Measurements from ENCODE around the gene TRAPPC11. TPM values are rescaled to one million over a fixed set of nuclear protein-coding genes. Genes with fewer than 3 reads are reported as not detected.

Gene TRAPPC11
- total and polyA plus RNA-seq, 2 of the 13 experiments (the other 11 are each of a cell fraction or from before 2014, with no cell fraction given): 18.0 to 23.2 TPM

DNA sequence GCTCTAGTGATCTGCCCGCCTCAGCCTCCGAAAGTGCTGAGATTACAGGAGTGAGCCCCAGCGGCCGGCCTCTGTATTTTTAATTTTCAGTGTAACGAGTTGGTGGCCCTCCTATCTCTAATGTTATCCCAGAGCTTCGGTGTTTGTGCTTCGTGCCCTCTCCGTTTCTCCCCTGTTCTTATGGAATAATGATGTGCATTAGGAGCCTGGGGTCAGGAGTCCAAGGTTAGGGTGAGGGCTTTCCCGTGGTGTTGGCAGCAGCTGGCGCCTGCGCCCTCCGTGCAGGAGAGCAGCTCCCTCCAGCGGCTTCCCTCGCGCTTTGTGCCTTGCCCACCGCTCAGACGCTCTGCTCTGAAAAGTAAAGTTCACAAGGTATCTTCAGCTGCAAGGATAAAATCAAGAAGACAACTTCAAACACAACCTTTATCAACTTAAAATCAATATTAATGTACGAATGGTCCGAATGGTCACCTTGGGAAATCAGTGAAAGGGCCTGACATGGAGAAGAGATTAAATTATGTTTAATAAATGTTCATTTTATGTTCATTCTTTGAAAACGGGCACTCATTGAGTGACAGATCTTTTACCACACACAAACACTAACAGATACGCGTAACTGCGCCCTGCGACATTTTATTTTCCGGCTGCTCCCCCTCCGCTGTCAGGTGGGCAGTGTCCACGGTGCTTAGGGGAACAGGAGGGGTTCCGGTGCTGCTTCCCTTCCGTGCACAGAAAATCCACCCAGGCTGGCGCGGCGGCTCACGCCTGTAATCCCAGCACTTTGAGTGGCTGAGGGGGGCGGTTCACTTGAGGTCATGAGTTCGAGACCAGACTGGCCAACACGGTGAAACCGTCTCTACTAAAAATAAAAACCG is 62.4 kb downstream of the TRAPPC11 start (continued):
- TF ChIP-seq CEBPB (IDR thresholded peaks at IDR 0.05; ENCODE audit: borderline replicate concordance, low read depth, low read length): no peak
- TF ChIP-seq, protein P1, sequence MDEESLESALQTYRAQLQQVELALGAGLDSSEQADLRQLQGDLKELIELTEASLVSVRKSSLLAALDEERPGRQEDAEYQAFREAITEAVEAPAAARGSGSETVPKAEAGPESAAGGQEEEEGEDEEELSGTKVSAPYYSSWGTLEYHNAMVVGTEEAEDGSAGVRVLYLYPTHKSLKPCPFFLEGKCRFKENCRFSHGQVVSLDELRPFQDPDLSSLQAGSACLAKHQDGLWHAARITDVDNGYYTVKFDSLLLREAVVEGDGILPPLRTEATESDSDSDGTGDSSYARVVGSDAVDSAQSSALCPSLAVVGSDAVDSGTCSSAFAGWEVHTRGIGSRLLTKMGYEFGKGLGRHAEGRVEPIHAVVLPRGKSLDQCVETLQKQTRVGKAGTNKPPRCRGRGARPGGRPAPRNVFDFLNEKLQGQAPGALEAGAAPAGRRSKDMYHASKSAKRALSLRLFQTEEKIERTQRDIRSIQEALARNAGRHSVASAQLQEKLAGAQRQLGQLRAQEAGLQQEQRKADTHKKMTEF (CRISPR knock-in tag; IDR thresholded peaks at IDR 0.05): peak; percentile 21; the same call in 1 of the 2 replicates
- TF ChIP-seq ZNF580 (CRISPR knock-in tag; IDR thresholded peaks at IDR 0.05; ENCODE audit: borderline replicate concordance, low read depth): peak; percentile 44; the same call in 1 of the 2 replicates
- TF ChIP-seq ATF7-NPFF (CRISPR knock-in tag; IDR thresholded peaks at IDR 0.05; ENCODE audit: low read depth): no peak
- TF ChIP-seq ZNF446 (CRISPR knock-in tag; IDR thresholded peaks at IDR 0.05): no peak
- peak; percentile 81; the same call in 1 of the 2 replicates for TF ChIP-seq NCOR1 (IDR thresholded peaks at IDR 0.05; ENCODE audit: borderline replicate concordance, low read length)
- TF ChIP-seq SRSF1 (optimal IDR thresholded peaks at IDR 0.05; ENCODE audit: low read depth, low read length): no peak
- no peak for TF ChIP-seq TAF15 (IDR thresholded peaks at IDR 0.05; ENCODE audit: low read depth, low read length, poor library complexity, severe bottlenecking)
- TF ChIP-seq PITX1 (CRISPR knock-in tag; IDR thresholded peaks at IDR 0.05): peak; percentile 52; the same call in 1 of the 2 replicates
- no peak; the same call in 1 of the 2 replicates for TF ChIP-seq ZBTB25 (CRISPR knock-in tag; IDR thresholded peaks at IDR 0.05)
- TF ChIP-seq, protein P2, sequence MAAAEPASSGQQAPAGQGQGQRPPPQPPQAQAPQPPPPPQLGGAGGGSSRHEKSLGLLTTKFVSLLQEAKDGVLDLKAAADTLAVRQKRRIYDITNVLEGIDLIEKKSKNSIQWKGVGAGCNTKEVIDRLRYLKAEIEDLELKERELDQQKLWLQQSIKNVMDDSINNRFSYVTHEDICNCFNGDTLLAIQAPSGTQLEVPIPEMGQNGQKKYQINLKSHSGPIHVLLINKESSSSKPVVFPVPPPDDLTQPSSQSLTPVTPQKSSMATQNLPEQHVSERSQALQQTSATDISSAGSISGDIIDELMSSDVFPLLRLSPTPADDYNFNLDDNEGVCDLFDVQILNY (CRISPR knock-in tag; conservative IDR thresholded peaks at IDR 0.05): no peak
- 0 out of 2 replicates have a peak, but pooled peaks have one; percentile 33 for TF ChIP-seq ZNF451 (CRISPR knock-in tag; IDR thresholded peaks at IDR 0.05)
- peak; percentile 63; the same call in 1 of the 2 replicates for TF ChIP-seq KAT8 (CRISPR knock-in tag; IDR thresholded peaks at IDR 0.05)
- no peak for TF ChIP-seq CBFB (CRISPR knock-in tag; IDR thresholded peaks at IDR 0.05)
- TF ChIP-seq FOXA1 (IDR thresholded peaks at IDR 0.05): no peak
- 0 out of 2 replicates have a peak, but pooled peaks have one; percentile 47 for TF ChIP-seq FOXA1 (CRISPR knock-in tag; IDR thresholded peaks at IDR 0.05)
- TF ChIP-seq ZBTB7A (CRISPR knock-in tag; IDR thresholded peaks at IDR 0.05): no peak
- TF ChIP-seq AGO1 (IDR thresholded peaks at IDR 0.05; ENCODE audit: low read depth, low read length, poor library complexity, severe bottlenecking): no peak
- TF ChIP-seq TAF1 (CRISPR knock-in tag; IDR thresholded peaks at IDR 0.05): no peak
- no peak for TF ChIP-seq ZKSCAN5 (CRISPR knock-in tag; IDR thresholded peaks at IDR 0.05)
- TF ChIP-seq HHEX (CRISPR knock-in tag; IDR thresholded peaks at IDR 0.05): 0 out of 2 replicates have a peak, but pooled peaks have one; percentile 34
- TF ChIP-seq, protein P3, sequence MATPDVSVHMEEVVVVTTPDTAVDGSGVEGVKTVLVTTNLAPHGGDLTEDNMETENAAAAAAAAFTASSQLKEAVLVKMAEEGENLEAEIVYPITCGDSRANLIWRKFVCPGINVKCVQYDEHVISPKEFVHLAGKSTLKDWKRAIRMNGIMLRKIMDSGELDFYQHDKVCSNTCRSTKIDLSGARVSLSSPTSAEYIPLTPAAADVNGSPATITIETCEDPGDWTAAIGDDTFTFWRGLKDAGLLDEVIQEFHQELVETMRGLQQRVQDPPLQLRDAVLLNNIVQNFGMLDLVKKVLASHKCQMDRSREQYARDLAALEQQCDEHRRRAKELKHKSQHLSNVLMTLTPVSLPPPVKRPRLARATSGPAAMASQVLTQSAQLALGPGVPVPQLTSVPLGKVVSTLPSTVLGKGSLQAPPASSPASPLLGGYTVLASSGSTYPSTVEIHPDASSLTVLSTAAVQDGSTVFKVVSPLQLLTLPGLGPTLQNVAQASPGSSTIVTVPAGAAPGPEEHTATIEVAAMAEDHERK (CRISPR knock-in tag; IDR thresholded peaks at IDR 0.05; ENCODE audit: low read depth): no peak
- TF ChIP-seq ZNF354B (CRISPR knock-in tag; IDR thresholded peaks at IDR 0.05): no peak
- TF ChIP-seq ZNF7 (CRISPR knock-in tag; IDR thresholded peaks at IDR 0.05): no peak
- no peak; the same call in 1 of the 2 replicates for TF ChIP-seq ZNF792 (CRISPR knock-in tag; IDR thresholded peaks at IDR 0.05)
